GM19193 (cell line): Measurements from ENCODE around the gene ATXN10.

ENCODE experiments used
- POLR2A ChIP-seq: IDR thresholded peaks from 4 replicates; pipeline ENCODE4 v1.6.1; 2011; ENCODE audit not compliant: insufficient read depth, insufficient read length; ENCODE audit errors: extremely low read depth

Gene ATXN10

DNA sequence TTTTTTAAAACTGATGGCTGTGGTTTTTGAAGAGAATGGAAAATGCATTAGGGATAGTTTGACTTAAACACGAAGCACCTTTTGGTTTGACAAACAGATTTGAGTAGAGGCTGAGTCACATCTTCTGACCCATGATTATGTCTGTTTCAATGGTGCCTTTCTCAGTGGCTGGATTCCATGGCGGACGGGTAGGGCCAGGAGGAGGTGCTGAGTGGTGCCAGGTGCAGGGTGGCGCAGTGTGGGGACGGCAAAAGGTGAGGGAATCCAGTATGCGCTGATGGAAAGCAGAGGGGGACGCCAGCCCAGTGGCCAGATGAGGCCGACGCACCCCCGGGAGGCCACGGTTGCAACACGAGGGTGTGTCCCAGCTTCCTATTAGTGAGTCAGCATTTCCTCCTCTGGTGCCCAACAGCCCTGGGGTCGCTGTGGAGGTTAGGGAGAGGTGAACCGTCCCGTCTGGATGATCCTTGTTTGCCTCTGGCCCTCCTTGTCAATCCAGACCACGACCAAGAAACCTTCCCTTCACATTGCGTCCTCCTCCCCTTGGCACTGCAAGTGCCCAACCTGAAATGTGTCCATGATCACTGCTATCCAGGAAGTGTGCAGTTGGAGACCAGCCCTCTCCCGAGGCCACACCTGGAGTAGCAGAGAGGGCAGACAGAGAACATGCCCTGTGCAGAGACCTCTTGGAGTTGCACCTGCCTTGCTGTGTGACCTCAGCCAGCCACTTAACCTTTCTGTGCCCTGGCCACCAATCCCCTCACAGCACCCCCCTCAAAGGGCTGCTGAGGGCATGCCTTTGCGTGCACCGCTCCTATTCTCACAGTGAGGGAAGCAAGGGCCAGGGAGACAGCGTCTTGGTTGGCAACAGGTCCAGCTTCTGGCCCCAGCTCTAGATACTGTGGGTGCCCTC lies 32.5 kb upstream of the ATXN10 start:
- TF ChIP-seq POLR2A = no peak

DNA sequence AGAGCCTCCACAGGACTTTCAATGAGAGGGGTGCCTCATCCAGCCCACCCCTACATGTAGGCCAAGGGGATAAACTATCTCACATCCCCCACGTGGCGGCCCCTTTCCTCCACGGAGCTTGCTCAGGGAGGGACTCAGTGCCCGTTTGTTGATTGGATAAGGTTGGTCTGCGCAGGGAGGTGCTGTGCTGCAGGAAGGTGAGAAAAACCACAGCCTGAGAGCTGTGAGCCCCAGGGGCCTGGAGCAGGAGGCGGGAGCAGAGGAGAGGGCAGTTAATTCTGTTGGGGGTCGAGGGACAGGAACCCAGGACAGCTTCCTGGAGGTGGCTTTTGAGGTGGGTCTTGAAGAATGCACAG lies 31.9 kb upstream of the ATXN10 start:
- no peak for TF ChIP-seq POLR2A

DNA sequence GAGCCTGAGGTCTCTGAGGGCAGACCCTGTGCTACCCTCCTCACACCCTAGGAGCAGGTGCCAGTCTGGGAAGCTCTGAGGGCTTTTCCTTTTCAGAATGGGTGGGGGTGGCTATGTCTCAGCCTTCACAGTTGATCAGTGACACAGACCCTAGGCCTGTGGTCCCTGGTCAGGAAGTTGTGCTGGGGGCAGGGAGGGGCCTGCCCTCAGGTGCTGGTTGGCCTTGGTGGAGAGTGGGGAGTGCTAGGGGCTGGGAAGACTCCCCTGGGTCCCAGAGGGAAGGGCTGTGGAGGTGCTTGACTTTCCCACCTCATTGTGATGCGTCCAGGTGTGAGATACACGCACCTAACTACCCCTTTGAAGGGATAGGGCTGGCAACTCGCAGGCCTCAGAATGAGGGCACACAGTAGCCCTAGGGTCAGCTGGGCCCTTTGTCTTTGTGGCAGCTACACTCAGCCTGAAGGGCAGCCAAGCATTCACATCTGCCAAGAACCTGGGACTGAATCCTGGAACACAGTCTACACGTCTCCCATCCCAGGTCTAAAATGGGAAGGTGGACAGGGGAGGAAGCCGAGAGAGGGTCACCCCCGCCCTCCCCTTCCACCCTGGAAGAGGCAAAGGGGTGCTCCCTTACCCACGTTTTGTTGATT lies 31.2 kb upstream of the ATXN10 start:
- no peak for TF ChIP-seq POLR2A

DNA sequence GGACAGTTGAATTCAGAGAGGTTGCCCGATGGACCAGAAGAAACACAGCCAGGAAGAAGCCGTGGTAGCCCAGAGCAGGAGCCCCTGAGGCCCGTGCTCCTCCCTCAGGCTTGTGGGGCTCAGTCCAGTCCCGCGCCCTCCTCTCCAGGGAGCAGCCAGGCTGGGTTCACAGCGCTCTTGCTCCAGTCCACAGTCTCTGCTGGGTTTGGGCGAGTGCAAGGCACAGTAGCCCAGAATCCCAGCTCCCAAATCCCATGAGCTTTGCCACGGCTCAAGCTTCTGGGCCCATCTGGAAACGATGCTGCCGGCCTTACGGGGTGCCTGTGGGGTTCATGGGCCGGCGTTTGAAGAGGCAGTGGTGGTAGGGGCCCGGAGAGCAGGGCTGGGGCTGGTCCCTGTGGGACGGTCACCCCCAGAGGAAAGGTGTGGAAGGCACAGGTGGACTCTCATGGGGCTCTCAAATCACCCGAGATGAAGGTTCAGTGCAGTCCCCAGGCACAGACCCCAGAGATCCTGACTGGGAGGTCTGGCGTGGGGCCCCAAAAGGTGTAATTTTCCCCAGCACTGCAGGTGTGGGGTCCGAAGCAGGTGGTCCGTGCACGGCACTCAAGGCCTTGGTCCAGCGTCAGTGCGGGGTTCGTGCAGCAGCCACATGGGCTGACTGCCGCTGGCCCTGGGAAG lies 30.6 kb upstream of the ATXN10 start:
- no peak for TF ChIP-seq POLR2A

DNA sequence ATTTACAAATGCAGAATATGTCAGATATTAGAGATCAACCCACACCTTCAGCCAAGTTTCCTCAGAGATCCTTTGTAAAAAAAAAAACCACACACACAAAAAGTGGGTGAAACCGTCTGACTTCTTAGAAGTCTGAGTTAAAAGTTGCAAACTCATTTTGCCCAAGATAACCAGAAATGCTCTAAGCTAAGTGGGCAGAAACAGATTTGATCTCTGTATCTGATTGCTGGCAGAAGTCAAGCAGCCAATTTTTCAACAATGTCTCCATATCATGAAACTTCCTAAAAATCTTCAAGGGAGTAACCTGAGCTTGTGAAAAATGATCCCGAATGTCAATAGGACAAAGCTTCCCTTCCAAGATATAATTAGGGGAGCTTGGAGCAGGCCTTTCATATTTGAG lies 28.6 kb upstream of the ATXN10 start:
- TF ChIP-seq POLR2A = no peak

DNA sequence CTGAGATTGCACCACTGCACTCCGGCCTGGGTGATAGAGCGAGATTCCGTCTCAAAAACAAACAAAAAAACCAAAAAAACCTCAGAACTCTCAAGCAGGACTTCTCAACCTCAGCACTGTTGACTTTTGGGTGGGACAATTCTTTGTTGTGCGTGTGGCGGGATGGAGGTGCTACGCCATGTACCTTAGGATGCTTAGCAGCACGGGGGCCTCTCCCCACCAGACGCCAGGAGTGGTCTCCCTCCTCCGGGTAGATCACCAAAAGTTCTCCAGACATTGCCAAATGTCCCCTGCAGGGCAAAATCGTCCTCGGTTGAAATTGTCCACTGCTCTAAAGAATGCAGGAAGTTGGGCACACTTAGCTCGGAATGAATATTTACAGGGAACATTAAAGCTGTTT lies 26.9 kb upstream of the ATXN10 start:
- TF ChIP-seq POLR2A = no peak

DNA sequence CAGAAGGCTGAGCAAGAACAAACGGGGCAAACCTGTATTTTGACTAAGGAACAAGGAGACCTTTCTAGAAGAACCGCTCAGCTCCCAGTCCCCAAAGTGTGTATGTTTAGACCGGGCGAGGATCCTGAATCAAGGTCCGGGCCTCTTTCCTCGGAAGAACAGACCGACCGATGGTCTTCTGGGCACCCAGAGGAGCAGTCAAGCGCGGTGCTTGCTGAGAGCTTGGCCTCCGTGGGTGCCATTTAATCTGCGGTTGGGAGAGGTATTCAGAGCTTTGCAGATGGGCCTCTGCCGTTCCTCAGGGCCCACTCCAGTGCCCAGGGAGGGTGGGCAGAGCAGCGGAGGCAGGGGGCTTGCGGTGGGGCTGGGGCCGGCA lies 26.5 kb upstream of the ATXN10 start:
- no peak for TF ChIP-seq POLR2A

DNA sequence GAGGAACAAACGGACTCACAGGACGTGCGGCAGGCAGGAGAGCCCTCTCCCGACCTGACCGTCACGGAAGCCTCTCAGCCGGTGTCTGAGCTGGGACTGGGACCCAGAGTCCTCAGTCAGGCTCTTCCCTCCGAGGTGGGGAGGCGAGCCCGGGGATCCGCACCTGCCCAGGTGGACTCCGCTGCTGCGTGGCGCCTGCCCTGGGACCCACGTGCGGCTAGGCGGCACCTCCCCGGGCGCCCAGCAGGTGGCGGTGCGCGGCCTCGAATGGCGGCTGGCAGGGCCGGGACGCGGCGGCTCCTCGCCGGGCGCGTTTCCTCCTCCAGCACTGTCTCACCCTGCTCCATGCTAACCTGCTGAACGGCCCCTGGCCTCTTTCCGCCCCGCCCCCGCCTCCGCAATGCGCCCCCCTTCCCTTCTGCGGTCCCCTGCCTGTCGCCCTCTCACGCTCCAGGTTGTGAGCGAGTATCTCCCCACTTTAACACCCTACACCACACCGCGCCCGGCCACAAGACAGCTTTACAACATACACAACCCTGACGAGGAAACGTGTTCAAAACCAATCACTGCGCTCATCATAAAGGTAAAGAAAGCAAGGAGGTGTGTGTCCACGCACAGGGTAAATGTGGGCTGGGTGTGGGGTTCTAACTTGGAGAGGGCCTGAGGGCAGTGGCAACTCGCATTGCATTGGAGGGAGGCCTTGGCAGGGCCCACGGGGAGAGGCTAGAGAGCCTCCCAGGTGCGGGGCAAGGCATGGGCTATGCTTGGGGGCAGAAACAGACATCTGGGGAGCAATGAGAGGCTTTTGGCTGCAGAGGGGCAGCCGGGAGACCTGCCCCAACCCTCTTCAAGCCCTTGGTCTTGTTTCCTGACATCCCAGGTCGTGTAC lies 25.9 kb upstream of the ATXN10 start:
- no peak for TF ChIP-seq POLR2A

DNA sequence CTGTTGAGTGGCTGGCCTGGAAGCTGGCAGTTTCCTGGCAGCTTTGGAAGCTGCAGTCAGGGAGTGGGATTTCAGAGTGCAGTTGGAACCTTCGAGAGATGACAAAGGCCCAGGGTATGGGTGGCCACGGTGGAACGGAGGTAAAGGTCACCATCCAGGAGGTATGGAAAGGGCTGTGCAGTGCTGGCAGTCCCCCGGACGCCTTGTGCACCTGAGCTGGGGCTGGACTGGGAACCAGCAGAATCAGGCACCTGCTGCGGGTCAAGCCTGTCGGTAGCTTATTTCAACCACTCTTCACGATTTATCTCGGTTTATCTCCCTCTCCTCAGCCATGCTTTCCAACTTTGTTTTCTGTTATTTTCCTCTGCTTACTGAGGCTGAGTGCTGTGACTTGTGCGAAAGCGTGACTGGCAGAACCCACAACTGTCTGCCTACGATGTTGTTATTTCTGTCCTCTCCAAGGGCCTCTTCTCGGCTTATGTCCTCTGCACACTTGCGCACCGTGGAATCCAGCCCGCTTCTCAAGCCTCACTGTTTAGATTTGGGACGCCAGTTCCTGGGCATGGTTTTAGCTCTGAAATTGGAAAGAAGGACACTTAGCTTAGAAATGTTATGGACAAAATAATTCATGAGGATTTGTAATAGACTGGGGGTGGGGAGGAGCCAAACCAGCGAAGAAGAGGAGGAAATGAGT lies 24.0 kb upstream of the ATXN10 start:
- TF ChIP-seq POLR2A = no peak

DNA sequence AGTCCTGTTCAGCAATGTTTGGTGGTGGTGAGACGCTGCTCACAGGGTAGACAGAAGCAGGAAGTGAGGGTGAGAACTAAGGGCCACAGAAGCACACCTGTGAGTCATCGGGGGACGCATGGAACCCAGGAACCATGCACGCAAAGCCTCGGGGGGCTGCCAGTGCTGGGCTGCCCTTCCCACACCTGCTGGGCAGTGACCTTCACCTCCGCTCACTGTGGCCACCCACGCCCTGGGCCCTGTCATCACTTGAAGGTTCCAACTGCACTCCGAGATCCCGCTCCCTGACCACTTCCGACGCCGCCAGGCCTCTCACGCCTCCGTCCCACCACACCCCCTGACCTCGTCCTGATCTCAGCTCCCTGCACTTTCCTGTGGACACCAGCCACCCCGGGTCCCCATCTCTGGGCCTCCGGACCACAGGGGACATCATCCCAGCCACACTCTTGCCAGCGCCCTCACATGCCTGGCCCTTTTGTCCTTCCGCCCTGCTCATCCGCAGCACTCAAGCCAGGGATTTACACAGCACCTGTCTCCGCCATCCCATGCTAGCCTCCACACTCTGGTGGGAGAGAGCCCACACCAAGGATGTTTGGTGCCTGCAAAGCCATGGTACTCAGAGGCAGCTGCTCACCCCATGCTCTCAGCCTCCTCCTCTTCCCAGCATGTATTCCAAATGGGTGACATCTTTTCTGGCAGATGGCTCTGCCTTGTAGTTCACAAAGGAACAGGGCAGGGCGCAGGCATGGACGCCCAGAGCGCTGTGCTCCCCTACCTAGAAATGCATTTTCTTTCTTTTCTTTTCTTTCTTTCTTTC lies 23.1 kb upstream of the ATXN10 start:
- TF ChIP-seq POLR2A = no peak

DNA sequence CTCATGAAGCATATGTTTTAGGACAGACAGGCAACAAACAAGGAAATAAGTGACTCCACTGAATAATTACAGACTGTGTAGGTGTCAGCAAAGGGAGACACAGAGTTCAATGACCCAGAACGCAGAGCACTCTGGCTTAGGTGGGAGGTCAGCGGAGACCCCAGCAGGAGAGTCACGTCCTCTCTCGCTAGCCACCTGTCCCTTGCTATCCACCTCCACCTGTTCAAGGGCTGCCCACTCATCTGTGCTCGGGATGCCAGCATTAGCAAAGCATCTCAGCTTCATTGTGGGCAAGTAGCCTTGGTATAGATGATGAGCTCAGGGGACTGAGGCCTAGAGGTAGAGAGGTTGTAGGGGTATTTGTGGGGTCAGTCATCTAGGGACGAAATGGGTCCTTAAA lies 21.8 kb upstream of the ATXN10 start:
- no peak for TF ChIP-seq POLR2A

DNA sequence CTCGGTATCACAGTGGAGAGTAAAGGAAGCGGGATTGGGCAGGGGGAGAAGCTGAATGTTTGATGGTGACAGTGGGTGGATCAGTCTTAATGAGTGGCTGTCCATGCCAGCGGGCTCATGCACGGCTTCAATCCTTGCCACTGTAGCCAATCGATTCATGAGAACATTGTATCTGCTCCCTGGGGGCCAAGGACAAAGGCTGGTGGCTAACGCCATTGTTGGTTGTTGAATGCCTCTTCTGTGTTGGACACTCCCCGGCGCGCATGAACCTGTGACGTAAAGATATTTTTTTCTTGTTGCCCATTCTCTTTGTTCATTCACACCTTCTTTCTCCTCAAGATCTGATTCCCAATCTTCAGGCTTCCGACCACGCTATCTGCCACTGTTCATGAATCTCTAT lies 20.9 kb upstream of the ATXN10 start:
- no peak for TF ChIP-seq POLR2A

DNA sequence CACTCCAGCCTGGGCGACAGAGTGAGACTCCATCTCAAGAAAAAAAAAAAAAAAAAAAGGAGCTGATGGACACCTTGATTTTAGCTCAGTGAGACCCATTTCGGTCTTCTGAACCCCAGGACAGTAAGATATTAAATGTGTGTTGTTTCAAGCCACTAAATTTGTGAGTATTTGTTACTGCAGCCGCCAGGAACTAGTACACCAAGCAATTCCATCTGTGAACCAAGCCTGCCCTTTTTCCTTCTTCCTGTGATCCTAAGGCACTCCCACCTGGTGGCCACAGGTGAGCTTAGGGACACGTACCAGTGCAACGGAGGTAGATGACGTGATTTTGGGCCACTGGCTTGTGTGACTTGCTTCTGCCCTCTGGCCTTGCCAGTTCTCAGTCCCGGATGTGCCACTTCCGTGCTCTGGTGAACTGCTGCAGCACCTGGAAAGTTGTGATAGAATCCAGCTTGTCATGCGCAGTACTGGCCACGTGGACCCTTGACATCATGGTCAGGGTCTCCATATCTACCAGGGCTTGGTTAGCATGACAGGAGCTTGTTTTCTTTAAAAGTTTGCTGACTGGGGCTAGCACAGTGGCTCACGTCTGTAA lies 19.6 kb upstream of the ATXN10 start:
- TF ChIP-seq POLR2A = no peak

DNA sequence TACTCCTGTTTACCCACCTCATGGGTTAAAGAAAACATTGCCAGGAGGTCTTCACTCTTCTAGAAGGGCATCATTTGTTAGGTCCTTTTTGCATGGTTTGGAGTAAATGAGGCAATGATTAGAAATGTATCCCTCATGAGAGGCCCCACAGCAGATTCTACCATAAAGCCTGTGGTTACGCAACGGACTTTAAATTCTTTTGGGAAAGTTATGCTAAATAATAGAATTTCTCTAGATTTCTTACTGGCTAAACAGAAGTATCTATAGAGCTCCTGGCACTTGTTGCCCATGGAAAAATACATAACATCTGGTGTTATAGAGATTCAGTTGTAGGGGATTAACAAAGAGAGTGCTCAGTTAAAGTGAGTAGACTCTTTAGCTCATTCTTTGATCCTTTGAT lies 15.1 kb upstream of the ATXN10 start:
- no peak for TF ChIP-seq POLR2A

DNA sequence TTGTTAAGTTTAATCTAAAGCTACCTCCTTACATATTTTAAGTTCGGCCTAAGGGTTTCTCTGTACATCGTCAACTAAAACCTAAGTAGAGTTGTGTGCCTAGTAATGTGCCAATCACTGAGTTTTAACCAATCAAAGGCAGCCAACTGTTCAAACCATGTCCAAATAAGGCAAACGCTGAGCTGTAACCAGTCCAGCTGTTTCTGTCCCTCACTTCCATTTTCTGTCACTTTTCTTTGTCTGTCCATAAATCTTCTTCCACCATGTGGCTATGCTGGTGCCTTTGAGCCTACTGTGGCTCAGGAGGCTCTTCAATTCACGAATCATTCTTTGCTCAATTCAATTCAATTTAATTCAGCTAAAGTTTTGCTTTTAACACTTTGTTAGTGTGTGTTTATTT lies 13.9 kb upstream of the ATXN10 start:
- TF ChIP-seq POLR2A = no peak
